HEK293 (cell line): ENCODE measurements around the gene GNAS.
"Not testable (repeated sequence)": the region's sequence is repeated elsewhere in the genome, so short reads cannot be mapped to it uniquely, and the experiment has no call there.

Experiments
- CTCF ChIA-PET: fragments of 350-600 bp; formaldehyde crosslinking; extraction: SDS; loops from one replicate; lab custom pipeline; 2021; ENCODE audit warnings: antibody characterized with exemption; lab: Yijun Ruan, JAX
- POLR2A ChIA-PET: fragments of 300-600 bp; formaldehyde crosslinking; extraction: SDS; loops from one replicate; lab custom pipeline; 2020; ENCODE audit warnings: antibody characterized with exemption, inconsistent platforms; lab: Yijun Ruan, JAX
- H3K27ac ChIP-seq: fragments of 200-500 bp; sonication (Bioruptor generic); 2 replicates; pipeline ENCODE4 v1.5.1; 2014; ENCODE audit warnings: low read depth, low read length, control low read depth, inconsistent platforms; ENCODE audit errors: extremely low read depth
- H3K36me3 ChIP-seq, 2 experiments: fragments of 200-500 bp in 1 of 2; sonication (Bioruptor generic) in 1 of 2; 1 replicate in 1 of 2; 2 replicates in 1 of 2; pipeline ENCODE4 v1.5.1; 2014 to 2017; ENCODE audit warnings: inconsistent platforms in 2 of 2, low read length in 2 of 2; ENCODE audit not compliant: control insufficient read depth in 2 of 2, insufficient read depth in 1 of 2
- H3K4me1 ChIP-seq: fragments of 200-500 bp; sonication (Bioruptor generic); 2 replicates; pipeline ENCODE4 v1.5.1; 2014; ENCODE audit warnings: mild to moderate bottlenecking, low read length, inconsistent platforms; ENCODE audit not compliant: control insufficient read depth, insufficient read depth
- H3K4me3 ChIP-seq: 2 replicates; pipeline ENCODE4 v1.5.1; 2011; ENCODE audit warnings: low read depth, mild to moderate bottlenecking, control low read depth, low read length, moderate library complexity
- H3K9me3 ChIP-seq: fragments of 200-500 bp; sonication (Bioruptor generic); 2 replicates; pipeline ENCODE4 v1.5.1; 2014; ENCODE audit warnings: low read depth, low read length, inconsistent platforms; ENCODE audit not compliant: control insufficient read depth, insufficient read depth
- EGR2 ChIP-seq: fragments of 450-650 bp; formaldehyde crosslinking; IDR thresholded peaks from 2 replicates; pipeline ENCODE4 v1.5.1; 2016; ENCODE audit warnings: low read depth, missing biosample characterization, missing genetic modification characterization
- FEZF1 ChIP-seq: fragments of 450-650 bp; formaldehyde crosslinking; IDR thresholded peaks from 2 replicates; pipeline ENCODE4 v1.5.1; 2016; ENCODE audit warnings: missing biosample characterization, missing genetic modification characterization
- SCRT2 ChIP-seq: fragments of 450-650 bp; formaldehyde crosslinking; IDR thresholded peaks from 2 replicates; pipeline ENCODE4 v1.5.1; 2016; ENCODE audit warnings: missing biosample characterization, missing genetic modification characterization
- ZBTB20 ChIP-seq: fragments of 450-650 bp; formaldehyde crosslinking; IDR thresholded peaks from 2 replicates; pipeline ENCODE4 v1.5.1; 2016; ENCODE audit warnings: missing biosample characterization, missing genetic modification characterization
- ZBTB7A ChIP-seq: fragments of 450-650 bp; formaldehyde crosslinking; IDR thresholded peaks from 2 replicates; pipeline ENCODE4 v1.5.1; 2016; ENCODE audit warnings: low read depth, missing biosample characterization, missing genetic modification characterization
- ZNF114 ChIP-seq: fragments of 450-650 bp; formaldehyde crosslinking; IDR thresholded peaks from 2 replicates; pipeline ENCODE4 v1.5.0; 2017; ENCODE audit warnings: missing biosample characterization, missing genetic modification characterization
- ZNF184 ChIP-seq: fragments of 450-650 bp; IDR thresholded peaks from 2 replicates; pipeline ENCODE4 v1.5.1; 2018; ENCODE audit warnings: missing biosample characterization, mild to moderate bottlenecking, missing genetic modification characterization
- ZNF324 ChIP-seq: fragments of 450-650 bp; formaldehyde crosslinking; IDR thresholded peaks from 2 replicates; pipeline ENCODE4 v1.5.1; 2016; ENCODE audit warnings: missing biosample characterization, missing genetic modification characterization
- ZNF423 ChIP-seq: fragments of 450-650 bp; formaldehyde crosslinking; IDR thresholded peaks from 2 replicates; pipeline ENCODE4 v1.5.1; 2016; ENCODE audit warnings: missing biosample characterization, missing genetic modification characterization
- ZNF548 ChIP-seq: fragments of 450-650 bp; formaldehyde crosslinking; IDR thresholded peaks from 2 replicates; pipeline ENCODE4 v1.5.1; 2016; ENCODE audit warnings: missing biosample characterization, missing genetic modification characterization
- ZNF785 ChIP-seq: fragments of 450-650 bp; formaldehyde crosslinking; IDR thresholded peaks from 2 replicates; pipeline ENCODE4 v1.5.1; 2016; ENCODE audit warnings: missing biosample characterization, missing genetic modification characterization
- TF ChIP-seq, protein P1 (sequence below): fragments of 450-650 bp; formaldehyde crosslinking; IDR thresholded peaks from 2 replicates; pipeline ENCODE4 v1.5.1; 2016; ENCODE audit warnings: missing biosample characterization, missing genetic modification characterization
- TF ChIP-seq, protein P2 (sequence below): fragments of 450-650 bp; formaldehyde crosslinking; IDR thresholded peaks from 2 replicates; pipeline ENCODE4 v1.5.1; 2017; ENCODE audit warnings: missing biosample characterization, missing genetic modification characterization

GNAS gene

DNA sequence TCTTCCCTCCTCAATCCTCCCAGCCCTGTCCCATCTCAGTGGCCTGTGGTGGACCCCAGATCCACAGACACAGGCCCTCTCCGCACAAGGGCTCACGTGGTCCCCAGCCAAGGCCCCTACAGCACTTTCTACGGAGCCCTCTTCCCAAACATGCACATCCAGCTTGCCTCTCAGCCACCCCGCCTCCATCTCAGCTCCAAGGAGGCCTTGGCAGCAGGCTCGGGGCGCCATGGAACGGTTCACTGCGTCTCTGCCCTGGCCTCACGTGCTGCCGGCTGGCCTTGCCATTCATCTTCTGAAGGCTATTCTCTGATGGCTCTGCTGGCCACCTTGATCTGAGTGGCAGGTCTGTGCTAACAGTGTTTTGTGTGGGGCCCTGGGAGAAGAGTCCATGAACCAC lies 34.8 kb upstream of the GNAS start (continued):
- TF ChIP-seq ZNF785 (tag by site-specific recombination) (no peak), ZBTB7A (tag by site-specific recombination) (no peak)

DNA sequence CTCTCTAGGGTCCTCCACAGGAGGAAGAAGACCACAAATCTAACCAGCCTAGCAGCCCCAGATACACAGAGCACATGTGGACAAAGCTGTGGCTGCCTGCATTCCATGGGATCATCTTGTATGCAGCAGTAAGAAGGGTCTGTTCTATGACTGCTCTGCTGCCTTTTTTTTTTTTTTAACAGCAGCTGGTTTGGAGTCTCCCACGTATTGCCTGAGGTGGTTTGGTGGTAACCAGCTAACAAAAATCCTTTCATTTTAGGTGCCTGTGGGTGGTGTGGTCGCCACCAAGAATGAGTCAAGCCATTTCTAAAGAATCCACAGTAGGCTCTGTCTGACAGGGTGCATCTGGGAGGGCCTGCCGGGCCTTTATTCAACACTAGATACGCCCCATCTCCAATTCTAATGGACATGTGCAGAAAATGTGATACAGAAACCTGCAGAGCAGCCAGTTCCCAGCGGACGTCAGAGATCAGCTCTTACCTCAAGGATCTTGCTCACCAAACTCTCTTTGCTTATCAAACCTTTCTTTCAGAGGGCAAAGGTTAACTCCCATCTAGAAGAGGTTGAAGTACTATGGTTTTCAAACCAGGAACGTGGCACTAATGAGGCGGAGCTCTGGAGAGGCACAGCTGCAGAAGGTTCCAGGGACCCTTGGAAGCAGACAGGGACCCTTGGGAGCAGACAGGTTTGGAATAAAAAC lies 33.8 kb upstream of the GNAS start:
- TF ChIP-seq EGR2 (tag by site-specific recombination) (peak; percentile 35; the same call in 1 of the 2 replicates), ZNF324 (tag by site-specific recombination) (no peak)
- TF ChIP-seq, all 188 proteins: peak for 1
- Histone ChIP-seq H3K36me3 (peaks cover 0 to 72% of the 10 kb centered on the region in 2 experiments; a peak in 1 of 3 replicates), H3K4me1 (no peaks in the 10 kb centered on the region), H3K9me3 (no peaks in the 10 kb centered on the region), H3K4me3 (no peak overlapping the region), H3K27ac (no peak overlapping the region)
- POLR2A ChIA-PET: no interaction called here
- CTCF ChIA-PET: interaction anchor here (0.6 kb wide), 1 partner anchor 753 kb away, joined by 3 read pairs; no protein-coding TSS in a partner anchor

DNA sequence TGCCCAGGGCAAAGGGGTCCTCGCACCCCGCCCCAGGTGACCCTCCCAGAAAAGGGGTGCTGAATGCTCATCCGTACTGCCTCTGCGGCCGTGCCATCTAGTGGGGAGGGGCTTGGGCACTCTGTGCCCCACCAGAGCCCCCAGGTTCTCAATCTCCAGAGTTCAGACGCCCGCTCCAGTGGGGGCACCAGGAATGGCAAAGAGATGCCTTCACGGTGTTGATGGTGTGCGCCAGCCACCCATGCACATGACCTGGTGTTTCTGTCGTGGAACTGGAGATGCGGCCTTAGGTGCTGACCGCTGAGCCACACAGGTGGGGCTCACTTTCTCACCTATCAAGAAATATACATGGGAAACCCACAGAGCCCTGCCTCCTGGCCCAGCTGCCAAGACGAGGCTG lies 32.6 kb upstream of the GNAS start:
- no peaks in the 10 kb centered on the region for H3K9me3 ChIP-seq
- POLR2A ChIA-PET: no interaction called here
- CTCF ChIA-PET: no interaction called here
- no peak overlapping the region for H3K4me3 ChIP-seq
- H3K27ac ChIP-seq: no peak overlapping the region
- TF ChIP-seq SCRT2 (tag by site-specific recombination): peak; percentile 28; the same call in 1 of the 2 replicates
- TF ChIP-seq FEZF1 (tag by site-specific recombination): no peak
- TF ChIP-seq, all 188 proteins: peak for 1
- Histone ChIP-seq H3K36me3 (peaks cover 0 to 84% of the 10 kb centered on the region in 2 experiments; a peak in 1 of 3 replicates), H3K4me1 (no peaks in the 10 kb centered on the region)

DNA sequence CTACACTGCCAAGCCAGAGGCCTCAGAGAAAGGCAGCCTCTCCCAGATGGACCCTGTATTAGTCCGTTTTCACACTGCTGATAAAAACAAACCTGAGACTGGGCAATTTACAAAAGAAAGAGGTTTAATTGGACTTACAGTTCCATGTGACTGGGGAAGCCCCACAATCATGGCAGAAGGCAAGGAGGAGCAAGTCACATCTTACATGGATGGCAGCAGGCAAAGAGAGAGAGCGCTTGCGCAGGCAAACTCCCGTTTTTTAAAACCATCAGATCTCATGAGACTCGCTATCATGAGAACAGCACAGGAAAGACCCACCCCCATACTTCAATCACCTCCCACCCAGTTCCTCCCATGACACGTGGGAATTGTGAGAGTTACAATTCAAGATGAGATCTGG lies 32.0 kb upstream of the GNAS start:
- CTCF ChIA-PET, H3K4me1 ChIP-seq, H3K27ac ChIP-seq, H3K4me3 ChIP-seq, POLR2A ChIA-PET, H3K9me3 ChIP-seq: not testable (repeated sequence)
- H3K36me3 ChIP-seq: peaks cover 0 to 90% of the 10 kb centered on the region in 2 experiments; a peak in 1 of 3 replicates

DNA sequence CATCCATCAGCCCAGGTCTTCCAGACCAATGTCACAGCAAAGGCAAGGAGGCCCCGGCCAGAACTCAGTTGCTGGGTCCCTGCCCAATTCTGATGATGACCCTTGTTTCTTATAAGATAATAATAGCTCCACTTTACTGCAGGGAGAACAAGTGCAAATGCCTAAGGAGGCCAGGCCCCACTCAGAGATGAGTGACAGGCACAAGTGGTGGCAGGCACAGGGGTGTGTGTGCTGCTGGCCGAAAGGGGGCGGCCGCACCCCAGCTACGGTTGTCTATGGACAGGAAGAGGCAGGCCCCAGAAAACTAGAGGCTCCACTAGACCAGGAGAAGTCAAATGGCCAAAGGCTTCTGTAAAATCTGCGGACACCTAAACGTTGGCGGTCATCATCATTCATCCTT lies 30.4 kb upstream of the GNAS start:
- ChIA-PET POLR2A (no interaction called here), CTCF (no interaction called here)
- Histone ChIP-seq H3K9me3 (no peaks in the 10 kb centered on the region), H3K4me3 (no peak overlapping the region), H3K27ac (no peak overlapping the region), H3K36me3 (peaks cover 0 to 91% of the 10 kb centered on the region in 2 experiments; a peak in 1 of 3 replicates), H3K4me1 (no peaks in the 10 kb centered on the region)
- TF ChIP-seq ZNF114 (tag by site-specific recombination): no peak
- TF ChIP-seq, protein P1, sequence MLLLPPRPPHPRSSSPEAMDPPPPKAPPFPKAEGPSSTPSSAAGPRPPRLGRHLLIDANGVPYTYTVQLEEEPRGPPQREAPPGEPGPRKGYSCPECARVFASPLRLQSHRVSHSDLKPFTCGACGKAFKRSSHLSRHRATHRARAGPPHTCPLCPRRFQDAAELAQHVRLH (tag by site-specific recombination): no peak
- TF ChIP-seq ZNF423 (tag by site-specific recombination): no peak
- TF ChIP-seq ZNF548 (tag by site-specific recombination): no peak
- TF ChIP-seq, protein P2, sequence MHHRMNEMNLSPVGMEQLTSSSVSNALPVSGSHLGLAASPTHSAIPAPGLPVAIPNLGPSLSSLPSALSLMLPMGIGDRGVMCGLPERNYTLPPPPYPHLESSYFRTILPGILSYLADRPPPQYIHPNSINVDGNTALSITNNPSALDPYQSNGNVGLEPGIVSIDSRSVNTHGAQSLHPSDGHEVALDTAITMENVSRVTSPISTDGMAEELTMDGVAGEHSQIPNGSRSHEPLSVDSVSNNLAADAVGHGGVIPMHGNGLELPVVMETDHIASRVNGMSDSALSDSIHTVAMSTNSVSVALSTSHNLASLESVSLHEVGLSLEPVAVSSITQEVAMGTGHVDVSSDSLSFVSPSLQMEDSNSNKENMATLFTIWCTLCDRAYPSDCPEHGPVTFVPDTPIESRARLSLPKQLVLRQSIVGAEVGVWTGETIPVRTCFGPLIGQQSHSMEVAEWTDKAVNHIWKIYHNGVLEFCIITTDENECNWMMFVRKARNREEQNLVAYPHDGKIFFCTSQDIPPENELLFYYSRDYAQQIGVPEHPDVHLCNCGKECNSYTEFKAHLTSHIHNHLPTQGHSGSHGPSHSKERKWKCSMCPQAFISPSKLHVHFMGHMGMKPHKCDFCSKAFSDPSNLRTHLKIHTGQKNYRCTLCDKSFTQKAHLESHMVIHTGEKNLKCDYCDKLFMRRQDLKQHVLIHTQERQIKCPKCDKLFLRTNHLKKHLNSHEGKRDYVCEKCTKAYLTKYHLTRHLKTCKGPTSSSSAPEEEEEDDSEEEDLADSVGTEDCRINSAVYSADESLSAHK (tag by site-specific recombination): no peak
- TF ChIP-seq ZBTB20: no peak
- TF ChIP-seq ZNF184: no peak
